NCI-H187 treated with DMSO at 0.1 percent for 48 hours (cell line): Measurements from ENCODE around the gene FRK.

Experiments used
- DNase-seq: peaks from one replicate; lab custom pipeline; 2025; lab: John Stamatoyannopoulos, UW

Gene FRK

GRCh38 chr6:115887891-115888290, 172.8 kb downstream of the FRK start:
- DNase-seq: no peak

GRCh38 chr6:115885636-115886366, 174.9 kb downstream of the FRK start:
- DNase-seq: no peak

- no peak for DNase-seq
Observed at GRCh38 chr6:115882771-115883170, 177.9 kb downstream of the FRK start.

GRCh38 chr6:115882174-115882573, 178.5 kb downstream of the FRK start:
- DNase-seq: no peak
